ACHN (cell line): Measurements from ENCODE around the gene CAP1.

ENCODE experiments used
- DNase-seq: peaks from one replicate; pipeline ENCODE4 v3.0.0-alpha.2; 2015
- in situ Hi-C: cut with HindIII; loops from 2 replicates; pipeline ENCODE4 v1.10.0; 2017; ENCODE audit warnings: low sequenced_read_pairs, low pct_ligation_motif_present, low pct_unique_long_range_greater_than_20kb

Gene CAP1

DNA sequence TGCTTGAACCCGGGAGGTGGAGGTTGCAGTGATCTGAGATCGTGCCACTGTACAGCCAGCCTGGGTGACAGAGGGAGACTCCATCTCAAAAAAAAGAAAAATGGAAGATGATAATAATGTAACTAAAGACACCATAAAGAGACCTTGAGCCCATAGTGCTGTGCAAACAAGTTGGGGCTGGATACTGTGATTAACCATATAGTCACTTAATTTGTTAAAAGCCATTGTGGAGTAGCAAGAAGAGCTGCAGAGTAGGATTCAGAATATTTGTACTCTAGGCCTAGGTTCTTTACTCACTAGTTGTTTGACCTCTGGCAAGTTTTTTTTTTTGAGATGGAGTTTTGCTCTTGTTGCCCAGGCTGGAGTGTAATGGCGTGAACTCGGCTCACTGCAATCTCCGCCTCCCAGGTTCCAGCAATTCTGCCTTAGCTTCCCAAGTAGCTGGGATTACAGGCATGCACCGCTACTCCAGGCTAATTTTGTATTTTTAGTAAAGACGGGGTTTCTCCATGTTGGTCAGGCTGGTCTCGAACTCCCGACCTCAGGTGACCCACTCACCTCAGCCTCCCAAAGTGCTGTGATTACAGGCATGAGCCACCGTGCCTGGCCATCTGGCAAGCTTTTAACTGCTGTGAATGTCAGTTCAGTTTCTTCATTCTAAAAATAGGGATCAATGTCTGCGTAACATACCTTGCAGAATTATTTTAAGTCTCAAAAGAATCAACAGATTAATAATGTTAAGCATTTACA, 12.8 kb downstream of the CAP1 start:
- no peak for DNase-seq
- in situ Hi-C loops: no loop called here

DNA sequence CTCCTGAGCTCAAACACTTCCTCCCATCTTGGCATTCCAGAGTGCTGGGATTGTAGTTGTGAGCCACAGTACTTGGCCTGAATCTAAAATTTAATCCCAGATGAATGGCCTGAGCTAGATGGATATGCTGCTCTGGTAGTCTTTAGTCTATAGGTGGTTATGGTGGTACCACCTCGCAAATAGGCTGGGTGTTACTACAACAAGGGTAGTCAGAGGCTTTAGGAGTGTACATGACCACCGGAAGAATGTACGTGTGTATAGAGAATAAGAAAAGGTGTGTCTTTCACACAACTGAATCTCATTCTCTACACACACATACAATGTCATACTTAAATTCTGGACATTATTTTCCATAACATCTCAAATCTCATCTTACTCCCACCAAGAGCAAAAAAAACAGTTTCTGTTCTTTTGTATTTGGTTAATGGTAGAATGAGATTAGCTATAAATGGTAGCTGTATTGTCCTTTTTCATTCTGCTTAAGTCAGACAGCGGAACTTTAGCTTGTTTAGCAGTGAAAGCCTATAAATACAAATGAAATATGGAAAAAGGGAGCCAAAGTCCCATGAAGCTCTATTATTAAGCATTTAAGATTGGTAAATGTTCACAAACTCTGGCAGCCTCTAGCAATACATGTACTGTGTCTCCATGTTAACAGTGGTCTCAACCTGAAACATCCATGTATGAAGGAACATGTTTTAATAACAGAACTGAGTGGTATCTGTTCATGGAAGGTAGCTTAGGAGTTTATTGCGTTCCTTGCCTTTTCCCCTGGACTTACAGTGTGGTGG, 16.2 kb downstream of the CAP1 start:
- in situ Hi-C loops: no loop called here
- DNase-seq: no peak

DNA sequence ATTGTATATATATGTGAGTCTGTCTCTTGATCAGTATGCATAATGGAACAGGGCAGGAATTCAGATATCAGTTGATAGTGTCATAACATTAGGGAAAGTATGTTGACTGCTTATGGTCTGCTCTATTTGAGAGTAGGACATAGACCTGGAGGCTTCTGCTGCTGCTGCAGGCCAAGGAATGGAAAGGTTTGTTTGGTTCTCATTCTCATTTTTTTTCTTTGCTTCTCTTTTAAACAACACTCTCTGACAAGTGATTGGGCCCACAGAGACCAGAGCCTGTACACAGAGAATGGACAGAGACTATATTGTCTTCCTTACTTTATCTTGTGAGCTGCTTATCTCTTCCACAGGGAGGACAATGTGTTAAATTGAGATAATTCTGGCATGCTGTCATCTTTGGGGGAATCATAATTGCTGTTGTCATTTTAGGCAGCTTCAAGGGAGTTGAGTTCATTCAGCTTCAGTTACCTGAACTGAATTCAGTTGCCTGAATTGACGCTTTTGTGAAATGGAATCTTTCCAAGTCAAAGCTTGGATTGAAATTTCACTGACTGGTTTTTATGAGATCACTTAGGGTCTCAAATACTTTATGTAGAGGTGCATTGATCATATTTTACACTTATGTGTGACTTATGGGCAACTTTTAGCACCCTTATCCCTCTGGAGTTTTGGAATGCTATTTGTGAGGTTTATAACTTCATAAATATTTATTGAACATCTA, 16.9 kb downstream of the CAP1 start:
- no peak for DNase-seq
- in situ Hi-C loops: no loop called here

DNA sequence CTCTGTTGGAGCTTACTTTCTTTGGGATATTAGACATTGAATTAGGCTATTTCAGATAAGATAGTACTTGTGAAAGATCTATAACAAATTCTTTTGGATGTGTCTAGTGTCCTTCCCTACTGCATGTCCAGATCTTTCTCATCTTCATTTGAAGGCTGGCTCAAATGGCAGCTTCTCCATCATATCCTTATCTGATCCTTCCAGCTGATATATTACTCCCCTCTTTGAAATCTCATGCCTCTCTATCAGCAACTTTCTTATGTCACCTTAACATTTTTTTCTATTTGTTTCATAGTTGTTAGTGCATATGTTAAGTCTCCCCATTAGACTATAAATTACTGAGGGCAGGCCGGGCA, 17.5 kb downstream of the CAP1 start:
- DNase-seq: no peak

DNA sequence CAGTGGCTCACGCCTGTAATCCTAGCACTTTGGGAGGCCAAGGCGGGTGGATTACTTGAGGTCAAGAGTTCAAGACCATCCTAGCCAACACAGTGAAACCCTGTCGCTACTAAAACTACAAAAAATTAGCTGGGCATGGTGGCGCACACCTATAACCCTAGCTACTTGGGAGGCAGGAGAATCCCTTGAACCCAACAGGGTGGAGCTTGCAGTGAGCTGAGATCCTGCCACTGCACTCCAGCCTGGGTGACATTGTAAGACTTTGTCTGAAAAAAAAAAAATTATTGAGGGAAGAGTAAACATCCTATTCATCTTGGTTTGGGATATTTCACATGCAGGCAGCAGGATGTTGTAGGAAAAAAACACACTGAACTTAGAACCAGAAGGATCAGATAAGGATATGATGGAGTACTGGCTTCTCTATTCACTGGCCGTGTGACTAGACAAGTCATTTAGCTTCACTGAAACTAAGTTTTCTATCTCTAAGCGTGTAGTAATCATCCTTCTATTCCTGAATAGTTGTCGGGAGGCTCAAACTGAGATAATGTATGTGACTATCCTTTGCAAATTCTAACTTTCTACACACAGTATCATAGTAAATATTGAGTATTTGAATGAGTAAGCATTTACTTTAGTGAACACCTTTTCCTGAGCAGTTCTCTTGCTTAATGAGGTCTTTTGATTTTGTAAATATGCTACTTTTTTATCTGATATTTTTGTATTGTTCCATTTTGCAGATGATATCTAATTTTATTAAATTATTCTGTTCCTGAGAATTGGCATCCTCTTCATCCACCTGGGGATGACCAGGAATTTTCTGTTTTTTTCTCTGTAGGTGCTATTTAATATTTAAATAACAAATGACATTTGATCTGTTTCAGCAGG, 18.2 kb downstream of the CAP1 start:
- in situ Hi-C loops: no loop called here
- DNase-seq: no peak

More for the DNA sequence above, 17.5 kb downstream of the CAP1 start:
- in situ Hi-C loops: no loop called here

DNA sequence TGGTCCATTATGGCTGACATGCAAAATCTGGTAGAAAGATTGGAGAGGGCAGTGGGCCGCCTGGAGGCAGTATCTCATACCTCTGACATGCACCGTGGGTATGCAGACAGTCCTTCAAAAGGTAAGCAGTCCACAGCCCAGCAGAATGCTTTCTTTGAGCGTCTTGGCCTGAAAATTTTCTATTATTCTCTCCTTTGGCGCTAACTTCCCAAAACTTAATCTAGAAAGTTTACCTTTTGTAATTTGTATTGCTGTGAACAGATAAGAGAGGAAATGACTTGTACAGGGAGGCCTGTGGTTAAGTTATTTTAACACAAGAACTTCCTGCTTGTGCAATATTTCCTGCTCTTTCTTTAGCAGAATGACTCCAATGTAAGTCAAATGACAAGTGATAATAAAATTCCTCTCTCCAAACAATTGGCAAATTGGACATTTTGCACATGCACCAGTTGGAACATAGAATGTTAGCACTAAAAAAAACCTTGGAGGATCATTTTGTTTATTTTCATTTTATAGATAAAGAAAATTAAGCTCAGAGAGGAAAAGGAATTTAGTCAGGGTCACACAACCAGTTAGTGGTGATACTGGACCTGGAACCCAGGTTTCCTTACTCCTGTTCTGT, 18.9 kb downstream of the CAP1 start:
- in situ Hi-C loops: no loop called here
- peak; percentile 4 for DNase-seq

DNA sequence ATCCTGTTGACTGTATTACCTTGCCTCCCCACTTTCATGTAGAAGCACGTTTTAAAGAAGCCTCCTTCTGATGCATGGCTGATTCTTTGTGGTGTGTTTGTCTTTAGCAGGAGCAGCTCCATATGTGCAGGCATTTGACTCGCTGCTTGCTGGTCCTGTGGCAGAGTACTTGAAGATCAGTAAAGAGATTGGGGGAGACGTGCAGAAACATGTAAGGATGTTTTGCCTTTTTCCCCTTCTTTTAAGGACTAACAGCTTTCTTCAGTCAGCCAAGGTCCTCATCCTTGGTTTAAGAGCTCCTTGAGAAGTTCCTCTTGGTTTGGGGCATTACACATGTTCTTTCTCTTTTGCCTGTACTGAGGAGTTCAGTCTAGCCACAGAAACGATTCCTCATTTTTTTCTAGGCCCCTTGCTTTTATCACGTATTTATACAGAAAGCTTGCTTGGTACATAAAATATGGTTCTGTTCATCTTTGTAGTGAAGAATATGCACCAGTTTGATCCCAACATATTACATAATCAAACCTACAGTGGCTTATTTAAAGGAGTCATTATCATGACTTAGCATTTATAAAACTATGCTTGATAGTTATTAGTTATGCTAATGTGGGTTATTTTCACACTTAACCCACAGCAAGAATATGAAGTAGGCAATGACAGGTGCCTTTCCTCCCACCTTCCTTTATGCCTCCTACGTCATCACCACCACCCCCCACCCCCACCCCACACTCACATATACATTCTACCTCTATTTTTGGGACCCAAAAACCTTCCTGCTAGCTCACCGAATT, 19.6 kb downstream of the CAP1 start:
- in situ Hi-C loops: no loop called here
- no peak for DNase-seq

DNA sequence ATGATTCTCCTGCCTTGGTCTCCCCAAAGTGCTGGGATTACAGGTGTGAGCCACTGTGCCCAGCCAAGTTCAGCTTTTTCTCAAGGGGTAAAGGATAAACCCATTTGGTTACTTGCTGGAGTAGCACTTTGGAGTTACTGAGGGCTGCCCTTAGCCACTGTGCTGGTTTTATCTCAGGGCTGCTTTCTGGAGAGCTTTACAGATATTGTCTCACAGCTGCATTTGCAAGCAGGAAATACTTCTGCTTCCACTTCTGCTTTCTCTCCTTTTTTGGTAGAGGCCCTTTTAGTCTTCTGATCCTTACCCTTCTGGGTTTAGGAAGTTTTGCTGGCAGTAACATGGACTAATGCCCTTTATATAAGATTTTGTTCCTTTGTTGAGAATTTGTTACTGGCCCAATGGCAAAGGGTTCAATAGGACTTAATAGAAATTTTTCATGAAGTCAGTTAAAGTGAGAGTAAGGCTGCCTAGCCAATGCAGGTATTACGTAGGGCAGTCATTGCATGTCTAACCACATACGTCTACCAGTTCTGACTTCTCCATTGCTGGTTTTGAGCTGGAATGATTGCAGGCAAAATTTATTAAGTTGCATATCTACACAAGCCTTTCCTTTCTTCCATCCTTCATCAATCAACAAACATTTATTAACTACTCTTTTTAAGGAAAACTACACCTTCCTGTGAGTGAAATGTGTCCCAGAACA, 24.4 kb downstream of the CAP1 start:
- no peak for DNase-seq
- in situ Hi-C loops: no loop called here

DNA sequence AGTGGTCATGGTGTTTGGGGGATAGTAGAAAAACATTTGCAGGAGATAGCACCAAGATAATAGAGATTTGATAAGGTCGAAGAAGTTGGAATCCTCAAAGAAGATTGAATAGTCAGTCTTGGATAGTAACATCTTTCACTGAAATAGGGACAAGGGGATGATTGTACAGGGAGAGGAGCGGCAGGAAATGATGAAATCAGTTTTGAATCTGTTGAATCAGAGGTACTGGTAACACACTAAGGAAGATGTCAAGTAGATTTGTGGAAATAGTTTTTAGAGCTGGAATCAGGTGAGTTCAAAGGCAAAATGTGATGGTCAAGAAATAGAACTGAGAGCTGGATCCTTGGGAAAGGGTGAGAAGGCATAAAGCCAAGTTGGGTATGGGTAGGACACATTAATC, 26.5 kb downstream of the CAP1 start:
- in situ Hi-C loops: no loop called here
- no peak for DNase-seq

DNA sequence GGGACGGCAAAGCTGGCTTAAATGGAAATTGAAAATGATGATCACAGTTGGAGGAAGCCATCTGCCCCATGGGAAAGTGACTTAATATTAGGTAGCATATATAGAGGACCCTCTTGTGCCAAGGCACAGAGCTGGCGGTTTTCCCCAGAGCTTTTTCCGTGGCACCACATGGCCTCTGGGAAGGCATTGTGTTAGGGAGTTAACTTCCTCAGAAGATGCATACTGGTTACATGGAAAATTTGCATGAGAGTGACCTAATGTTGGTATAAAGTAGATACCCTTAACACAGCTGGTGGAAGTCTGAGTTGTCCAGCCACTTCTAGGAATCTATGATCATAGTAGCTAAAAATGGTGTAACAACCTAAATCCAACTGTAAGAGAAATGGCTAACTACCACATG, 27.3 kb downstream of the CAP1 start:
- in situ Hi-C loops: no loop called here
- no peak for DNase-seq

DNA sequence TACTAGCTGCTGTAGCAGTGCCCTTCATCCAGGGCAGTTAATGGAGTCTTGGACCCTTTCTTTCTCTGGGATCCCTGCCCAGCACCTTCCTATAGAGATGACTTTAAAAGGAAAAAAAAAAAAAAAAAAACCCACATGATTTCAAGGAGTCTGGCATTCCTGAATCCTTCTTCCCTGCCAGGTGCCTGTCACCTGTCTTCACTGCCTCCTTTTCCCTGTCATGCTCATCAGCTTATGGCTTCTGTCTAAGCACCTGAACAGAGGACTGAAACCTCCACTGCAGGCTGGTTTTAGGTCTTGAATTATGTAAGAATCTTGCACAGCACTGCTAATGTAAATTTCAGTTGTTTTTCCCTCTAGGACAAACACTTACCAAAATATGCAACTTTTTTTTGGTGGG, 31.6 kb downstream of the CAP1 start:
- DNase-seq: no peak
- in situ Hi-C loops: no loop called here

DNA sequence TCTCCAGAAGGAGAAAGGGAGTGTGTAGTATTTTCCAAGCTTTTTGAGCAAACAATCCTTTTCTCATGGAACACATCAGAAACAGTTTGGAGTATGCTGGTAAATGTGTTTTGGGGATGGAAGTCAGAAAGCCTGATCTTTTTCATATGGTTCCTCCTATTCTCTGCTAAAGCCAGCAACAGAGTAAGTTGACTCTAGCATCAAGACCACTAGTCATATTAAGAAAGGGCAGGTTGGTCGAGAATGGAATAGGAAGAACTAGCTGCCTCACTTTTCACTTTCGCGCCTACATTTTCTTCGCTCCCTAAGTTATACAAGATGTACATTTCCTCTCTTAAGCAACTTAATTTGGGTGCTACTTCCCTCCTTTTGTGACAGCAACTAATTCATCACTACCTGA, 32.5 kb downstream of the CAP1 start:
- no peak for DNase-seq
- in situ Hi-C loops: no loop called here

DNA sequence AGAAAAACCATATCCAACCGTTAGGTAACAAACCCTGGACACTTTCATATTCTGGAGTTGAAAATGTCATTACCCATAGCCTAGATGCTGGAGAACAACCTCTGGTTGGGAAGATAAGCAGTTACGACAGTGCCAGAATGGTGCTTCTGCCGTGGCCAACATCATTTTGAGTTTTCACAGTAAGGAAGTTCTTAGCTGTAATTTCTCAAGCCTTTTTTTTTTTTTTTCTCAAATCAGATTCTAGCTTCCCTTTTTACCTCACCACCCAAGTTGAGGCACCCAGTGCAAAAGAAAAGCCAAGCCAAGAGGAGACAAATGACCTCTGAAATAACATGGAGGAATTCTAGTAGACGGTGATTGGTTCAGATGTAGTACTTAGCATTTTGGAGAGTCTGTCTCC, 34.7 kb downstream of the CAP1 start:
- in situ Hi-C loops: no loop called here
- DNase-seq: no peak

DNA sequence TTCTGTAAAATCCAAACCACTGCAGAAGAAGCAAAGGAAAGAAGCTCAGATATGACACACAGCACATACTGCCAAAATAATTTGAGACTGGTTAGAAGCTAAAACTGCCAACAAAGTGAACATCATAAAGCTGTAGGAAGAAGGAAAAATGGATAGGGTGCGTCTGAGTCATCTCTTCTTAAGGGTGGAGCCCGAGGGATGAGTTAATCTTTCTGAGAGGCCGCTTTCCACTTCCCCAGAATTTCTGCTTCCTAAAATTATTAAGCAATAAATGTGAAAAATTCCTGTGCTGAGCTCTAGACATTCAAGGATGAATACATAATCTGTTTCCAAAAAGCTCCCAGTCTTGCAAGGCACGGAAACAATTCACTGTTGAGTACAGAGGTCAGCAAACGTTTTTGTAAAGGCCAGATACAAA, 36.4 kb downstream of the CAP1 start:
- in situ Hi-C loops: no loop called here
- peak; percentile 4 for DNase-seq

DNA sequence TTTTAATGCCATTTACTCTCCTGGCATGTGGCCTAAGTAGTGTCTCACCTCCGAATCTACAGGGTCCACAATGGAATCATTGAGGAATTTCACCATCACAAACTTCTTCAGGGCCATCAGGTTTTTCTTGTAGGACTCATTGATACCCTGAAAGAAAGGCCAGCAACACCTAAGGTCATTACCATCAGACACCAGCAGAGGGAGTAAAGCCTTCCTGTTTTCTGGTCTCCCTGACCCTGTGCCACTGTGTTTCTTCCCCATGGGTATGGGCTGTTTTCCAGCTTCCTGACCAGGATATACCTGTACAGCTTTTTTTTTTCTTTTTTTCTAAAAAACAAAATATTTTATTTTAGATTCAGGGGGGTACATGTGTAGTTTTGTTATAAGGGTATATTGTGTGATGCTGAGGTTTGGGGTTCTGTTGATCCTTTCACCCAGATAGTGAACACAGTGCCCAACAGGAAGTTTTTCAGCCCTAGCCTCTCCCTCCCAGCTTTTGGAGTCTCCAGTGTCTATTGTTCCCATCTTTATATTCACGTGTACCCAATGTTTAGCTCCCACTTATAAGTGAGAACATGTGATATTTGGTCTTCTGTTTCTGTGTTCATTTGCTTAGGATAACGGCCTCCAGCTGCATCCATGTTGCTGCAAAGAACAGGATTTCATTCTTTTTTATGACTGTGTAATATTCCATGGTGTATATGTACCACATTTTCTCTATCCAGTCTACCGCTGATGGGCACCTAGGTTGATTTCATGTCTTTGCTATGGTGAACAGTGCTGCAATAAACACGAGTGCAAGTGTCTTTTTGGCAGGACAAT, 38.2 kb downstream of the CAP1 start:
- peak; percentile 55 for DNase-seq
- in situ Hi-C loops: no loop called here

DNA sequence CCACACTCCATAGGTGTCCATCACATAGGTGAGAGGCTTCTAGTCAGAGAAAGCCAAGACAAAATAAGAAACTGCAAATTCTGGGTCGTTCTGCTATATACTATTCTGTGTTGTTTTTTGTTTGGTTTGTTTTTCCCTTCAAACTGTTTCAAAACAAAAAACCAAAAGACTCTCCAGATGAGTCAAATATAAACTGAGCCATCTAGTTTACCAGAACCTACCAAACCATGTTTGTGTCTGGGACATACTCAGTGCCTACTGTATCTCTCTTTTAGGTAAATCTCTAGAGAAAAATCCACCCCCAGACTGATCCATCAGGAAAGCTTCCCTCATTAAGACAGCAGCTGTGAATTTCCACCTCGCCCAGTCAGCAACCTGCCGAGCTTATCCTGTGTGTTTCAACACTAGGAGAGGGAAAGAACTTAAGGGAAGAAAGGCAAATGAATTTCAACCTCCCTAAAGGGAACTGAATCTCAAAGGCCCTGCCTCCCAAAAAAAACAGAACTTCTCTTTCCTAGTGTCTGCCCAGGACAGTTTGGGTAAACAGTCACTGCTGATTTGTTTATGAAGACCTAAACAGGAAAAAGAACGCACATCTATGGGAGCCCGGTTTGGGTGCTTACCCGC, 39.4 kb downstream of the CAP1 start:
- in situ Hi-C loops: no loop called here
- no peak for DNase-seq
